ENCODE data around the gene BAZ2A.

The BAZ2A gene

DNA sequence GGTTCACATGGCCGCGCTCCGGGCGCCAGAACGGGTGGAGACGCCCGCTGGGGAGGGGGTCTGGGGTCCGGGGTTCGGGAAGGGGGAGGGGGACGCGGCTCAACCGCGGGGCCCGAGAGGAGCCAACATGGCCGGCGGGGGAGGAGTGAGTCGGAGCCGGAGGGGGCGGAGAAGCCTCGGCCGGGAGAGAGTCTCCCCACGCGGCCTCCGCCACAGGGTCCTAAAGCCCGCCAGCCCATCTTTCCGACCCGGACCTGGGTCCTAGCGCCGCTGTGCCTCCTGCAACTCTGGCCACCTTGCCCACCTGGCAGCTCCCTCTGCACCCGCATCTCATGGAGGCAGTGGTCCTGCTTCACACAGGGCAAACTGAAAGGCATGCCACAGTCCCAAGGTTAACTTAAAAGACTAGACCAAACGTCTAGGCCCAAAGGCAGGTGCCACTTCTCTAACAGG, at the start of gene BAZ2A:
TSS of gene BAZ2A (minus strand) at position 147 of the 453 bp plus-strand sequence. CDS start 12,796 bp downstream, outside the sequence.
- TF ChIP-seq, protein P1, sequence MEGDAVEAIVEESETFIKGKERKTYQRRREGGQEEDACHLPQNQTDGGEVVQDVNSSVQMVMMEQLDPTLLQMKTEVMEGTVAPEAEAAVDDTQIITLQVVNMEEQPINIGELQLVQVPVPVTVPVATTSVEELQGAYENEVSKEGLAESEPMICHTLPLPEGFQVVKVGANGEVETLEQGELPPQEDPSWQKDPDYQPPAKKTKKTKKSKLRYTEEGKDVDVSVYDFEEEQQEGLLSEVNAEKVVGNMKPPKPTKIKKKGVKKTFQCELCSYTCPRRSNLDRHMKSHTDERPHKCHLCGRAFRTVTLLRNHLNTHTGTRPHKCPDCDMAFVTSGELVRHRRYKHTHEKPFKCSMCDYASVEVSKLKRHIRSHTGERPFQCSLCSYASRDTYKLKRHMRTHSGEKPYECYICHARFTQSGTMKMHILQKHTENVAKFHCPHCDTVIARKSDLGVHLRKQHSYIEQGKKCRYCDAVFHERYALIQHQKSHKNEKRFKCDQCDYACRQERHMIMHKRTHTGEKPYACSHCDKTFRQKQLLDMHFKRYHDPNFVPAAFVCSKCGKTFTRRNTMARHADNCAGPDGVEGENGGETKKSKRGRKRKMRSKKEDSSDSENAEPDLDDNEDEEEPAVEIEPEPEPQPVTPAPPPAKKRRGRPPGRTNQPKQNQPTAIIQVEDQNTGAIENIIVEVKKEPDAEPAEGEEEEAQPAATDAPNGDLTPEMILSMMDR (IDR thresholded peaks at IDR 0.05), result no peak

DNA sequence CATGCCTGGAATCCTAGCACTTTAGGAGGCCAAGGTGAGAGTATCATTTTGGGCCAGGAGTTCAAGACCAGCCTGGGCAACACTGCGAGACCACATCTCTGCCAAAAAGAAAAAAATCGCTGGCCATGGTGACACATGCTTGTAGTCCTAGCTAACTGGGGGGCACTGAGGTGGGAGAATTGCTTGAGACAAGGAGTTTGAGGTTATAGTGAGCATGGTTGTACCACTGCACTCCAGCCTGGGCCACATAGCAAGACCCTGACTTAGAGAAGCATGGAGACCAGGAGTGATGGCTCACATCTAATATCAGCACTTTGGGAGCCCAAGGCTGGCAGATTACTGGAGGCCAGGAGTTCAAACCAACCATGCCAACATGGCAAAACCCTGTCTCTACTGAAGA, 48.7 kb upstream of the BAZ2A start:
- TF ChIP-seq, protein P1 (IDR thresholded peaks at IDR 0.05), result no peak

DNA sequence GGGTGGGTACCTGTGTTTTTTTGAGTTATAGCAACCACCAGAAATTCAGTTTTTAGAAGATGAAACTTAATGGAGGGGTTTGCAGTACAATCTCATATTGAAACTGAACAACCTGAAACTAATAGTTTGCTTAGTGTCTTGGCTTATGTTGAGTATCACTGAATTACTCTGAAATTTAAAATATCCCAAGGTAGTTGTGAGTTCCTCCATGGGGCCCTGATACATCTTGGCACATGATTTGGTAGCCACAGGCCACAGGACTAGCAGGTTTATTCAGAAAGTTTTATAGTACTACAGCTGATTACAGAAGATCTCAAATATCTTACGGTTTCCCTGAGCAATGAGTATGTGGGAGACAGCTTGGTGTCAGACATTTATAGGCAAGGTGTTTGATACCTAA, 47.6 kb upstream of the BAZ2A start:
- TF ChIP-seq, protein P1 (IDR thresholded peaks at IDR 0.05), result no peak

DNA sequence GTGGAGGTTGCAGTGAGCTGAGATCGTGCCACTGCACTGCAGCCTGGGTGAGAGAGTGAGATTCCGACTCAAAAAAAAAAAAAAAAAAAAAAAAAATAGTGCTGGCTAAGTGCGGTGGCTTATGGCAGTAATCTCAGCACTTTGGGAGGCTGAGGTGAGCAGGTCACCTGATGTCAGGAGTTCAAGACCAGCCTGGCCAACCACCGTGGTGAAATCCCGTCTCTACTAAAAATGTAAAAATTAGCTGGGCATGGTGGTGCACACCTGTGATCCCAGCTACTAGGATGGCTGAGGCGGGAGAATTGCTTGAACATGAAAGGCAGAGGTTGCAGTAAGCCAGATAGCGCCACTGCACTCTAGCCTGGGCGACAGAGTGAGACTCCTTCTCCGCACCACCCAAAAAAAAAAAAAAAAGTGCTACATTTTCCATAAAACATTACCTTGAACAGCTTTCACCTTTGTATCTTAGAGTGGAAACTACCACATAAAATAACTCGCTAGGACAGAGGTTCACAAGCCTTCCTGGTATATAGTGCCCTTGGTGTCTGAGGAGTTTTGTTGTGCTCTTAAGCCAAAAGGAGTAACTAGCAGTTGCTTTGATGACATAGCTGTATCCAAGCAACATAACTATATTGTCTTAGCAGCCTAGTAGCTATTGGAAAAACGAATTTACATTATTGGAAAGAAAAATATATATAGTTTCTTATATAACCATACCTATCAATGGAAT, 46.9 kb upstream of the BAZ2A start:
- TF ChIP-seq, protein P1 (IDR thresholded peaks at IDR 0.05), result no peak

DNA sequence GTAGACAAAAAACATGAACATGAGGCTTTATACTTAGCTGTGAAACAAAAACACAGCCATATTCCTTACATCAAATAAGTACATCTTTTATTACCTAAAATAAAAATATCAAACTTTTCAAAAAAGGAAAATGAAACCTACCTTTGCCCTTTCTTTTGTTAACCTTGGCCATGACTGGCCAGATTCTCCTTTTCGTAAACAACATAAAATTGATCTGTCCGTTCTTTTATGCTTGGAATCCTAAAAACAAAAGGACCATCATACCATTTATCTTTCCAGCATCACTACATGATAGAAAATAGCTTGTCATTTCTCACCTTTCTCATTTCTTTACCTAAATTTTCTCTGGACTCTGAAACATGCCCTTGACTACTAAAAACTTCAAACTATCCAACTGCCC, 41.5 kb upstream of the BAZ2A start:
- TF ChIP-seq, protein P1 (IDR thresholded peaks at IDR 0.05), result no peak

DNA sequence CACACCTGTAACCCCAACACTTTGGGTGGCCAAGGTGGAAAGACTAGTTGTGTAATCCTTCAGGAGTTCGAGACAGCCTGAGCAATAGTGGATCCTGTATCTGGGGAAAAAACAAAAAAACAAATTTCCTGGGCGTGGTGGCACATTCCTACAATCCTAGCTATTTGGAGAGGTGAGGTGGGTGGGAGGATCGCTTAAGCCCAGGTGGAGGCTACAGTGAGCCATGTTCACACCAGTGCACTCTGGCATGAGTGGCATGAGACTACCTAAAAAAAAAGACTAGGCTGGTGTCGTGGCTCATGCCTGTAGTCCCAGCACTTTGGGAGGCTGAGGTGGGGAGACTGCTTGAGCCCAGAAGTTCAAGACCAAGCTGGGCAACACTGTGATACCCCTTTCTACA, 40.7 kb upstream of the BAZ2A start:
- TF ChIP-seq, protein P1 (IDR thresholded peaks at IDR 0.05), result no peak

DNA sequence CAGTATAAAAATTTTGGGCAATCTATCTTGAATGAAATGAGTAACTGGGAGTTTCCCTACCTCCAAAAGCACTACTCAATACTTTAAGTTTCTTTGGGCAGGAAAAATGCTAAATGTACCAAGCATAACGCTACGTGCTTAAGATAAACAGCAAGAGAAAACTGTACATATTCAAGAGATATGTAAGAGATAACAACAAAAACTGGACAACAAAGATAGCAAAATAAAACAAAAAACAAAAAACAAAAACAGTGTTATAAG, 38.0 kb upstream of the BAZ2A start:
- TF ChIP-seq, protein P1 (IDR thresholded peaks at IDR 0.05), result no peak

Data from LNCAP (cell line).